ENCODE data around the gene BACH1. TPM values are rescaled to one million over a fixed set of nuclear protein-coding genes. Genes with fewer than 3 reads are reported as not detected.

The BACH1 gene
- total RNA-seq, 1 experiment from 2014 or later, result 48.7 TPM

DNA sequence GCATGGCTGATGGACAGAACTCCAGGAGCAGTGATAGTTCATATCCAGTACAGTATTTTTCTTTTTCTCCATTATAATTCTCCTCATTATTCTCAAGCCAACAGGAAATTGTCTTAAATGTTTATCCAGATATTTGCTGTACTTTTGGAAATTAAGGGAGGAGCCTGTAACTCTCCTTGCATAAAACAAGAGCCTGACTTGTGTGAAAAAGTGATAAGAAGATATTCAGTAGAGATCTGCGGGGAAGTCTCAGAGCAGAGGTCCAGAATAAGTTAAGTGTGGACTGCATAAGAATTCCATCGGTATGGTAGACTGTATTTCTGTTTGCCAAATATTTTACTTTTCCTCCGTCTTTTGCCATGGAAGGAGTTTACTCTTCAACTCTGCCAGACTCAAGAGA is 70.2 kb downstream of the BACH1 start (continued):
- TF ChIP-seq, protein P1, sequence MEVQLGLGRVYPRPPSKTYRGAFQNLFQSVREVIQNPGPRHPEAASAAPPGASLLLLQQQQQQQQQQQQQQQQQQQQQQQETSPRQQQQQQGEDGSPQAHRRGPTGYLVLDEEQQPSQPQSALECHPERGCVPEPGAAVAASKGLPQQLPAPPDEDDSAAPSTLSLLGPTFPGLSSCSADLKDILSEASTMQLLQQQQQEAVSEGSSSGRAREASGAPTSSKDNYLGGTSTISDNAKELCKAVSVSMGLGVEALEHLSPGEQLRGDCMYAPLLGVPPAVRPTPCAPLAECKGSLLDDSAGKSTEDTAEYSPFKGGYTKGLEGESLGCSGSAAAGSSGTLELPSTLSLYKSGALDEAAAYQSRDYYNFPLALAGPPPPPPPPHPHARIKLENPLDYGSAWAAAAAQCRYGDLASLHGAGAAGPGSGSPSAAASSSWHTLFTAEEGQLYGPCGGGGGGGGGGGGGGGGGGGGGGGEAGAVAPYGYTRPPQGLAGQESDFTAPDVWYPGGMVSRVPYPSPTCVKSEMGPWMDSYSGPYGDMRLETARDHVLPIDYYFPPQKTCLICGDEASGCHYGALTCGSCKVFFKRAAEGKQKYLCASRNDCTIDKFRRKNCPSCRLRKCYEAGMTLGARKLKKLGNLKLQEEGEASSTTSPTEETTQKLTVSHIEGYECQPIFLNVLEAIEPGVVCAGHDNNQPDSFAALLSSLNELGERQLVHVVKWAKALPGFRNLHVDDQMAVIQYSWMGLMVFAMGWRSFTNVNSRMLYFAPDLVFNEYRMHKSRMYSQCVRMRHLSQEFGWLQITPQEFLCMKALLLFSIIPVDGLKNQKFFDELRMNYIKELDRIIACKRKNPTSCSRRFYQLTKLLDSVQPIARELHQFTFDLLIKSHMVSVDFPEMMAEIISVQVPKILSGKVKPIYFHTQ (CRISPR knock-in tag; IDR thresholded peaks at IDR 0.05), result no peak
- TF ChIP-seq, protein P2, sequence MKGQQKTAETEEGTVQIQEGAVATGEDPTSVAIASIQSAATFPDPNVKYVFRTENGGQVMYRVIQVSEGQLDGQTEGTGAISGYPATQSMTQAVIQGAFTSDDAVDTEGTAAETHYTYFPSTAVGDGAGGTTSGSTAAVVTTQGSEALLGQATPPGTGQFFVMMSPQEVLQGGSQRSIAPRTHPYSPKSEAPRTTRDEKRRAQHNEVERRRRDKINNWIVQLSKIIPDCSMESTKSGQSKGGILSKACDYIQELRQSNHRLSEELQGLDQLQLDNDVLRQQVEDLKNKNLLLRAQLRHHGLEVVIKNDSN (CRISPR knock-in tag; IDR thresholded peaks at IDR 0.05), result no peak
- TF ChIP-seq TEAD1 (CRISPR knock-in tag; IDR thresholded peaks at IDR 0.05), result no peak
- TF ChIP-seq, protein P3, sequence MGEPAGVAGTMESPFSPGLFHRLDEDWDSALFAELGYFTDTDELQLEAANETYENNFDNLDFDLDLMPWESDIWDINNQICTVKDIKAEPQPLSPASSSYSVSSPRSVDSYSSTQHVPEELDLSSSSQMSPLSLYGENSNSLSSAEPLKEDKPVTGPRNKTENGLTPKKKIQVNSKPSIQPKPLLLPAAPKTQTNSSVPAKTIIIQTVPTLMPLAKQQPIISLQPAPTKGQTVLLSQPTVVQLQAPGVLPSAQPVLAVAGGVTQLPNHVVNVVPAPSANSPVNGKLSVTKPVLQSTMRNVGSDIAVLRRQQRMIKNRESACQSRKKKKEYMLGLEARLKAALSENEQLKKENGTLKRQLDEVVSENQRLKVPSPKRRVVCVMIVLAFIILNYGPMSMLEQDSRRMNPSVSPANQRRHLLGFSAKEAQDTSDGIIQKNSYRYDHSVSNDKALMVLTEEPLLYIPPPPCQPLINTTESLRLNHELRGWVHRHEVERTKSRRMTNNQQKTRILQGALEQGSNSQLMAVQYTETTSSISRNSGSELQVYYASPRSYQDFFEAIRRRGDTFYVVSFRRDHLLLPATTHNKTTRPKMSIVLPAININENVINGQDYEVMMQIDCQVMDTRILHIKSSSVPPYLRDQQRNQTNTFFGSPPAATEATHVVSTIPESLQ (CRISPR knock-in tag; IDR thresholded peaks at IDR 0.05), result no peak

DNA sequence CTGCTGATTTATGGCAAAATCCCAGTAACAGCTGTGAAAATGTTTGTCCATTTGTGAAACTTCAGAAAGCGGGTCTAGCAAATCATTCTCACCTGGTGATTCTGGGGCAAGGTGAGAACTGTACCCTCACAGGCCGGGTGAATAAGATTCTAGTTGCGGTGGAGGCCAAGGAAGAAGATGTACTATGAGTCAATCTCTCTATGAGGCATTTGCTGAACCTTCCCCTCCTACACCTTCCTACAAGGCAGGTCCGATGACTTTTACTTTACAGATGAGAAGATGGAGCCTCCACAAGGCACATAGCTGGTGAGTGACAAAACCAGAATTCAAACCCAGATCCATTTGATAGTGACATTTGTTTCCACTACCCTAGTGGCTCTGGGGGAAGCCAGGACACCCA is 72.7 kb downstream of the BACH1 start:
- ATAC-seq (no peak), DNase-seq (ENCODE audit: low spot score) (no peak)
- H3K27ac Mint-ChIP-seq, result no peak overlapping the region
- POLR2A ChIA-PET, result no interaction called here
- H3K4me3 Mint-ChIP-seq, result no peak overlapping the region
- no peaks in the 10 kb centered on the region for H3K27me3 Mint-ChIP-seq (ENCODE audit: low read depth)
- CTCF ChIA-PET, result interaction anchor here (1.5 to 2.2 kb wide), 3 partner anchors 10 to 281 kb away, joined by 3 to 12 read pairs (median 8); no protein-coding TSS in a partner anchor
- H3K36me3 Mint-ChIP-seq, result no peaks in the 10 kb centered on the region
- H3K9me3 Mint-ChIP-seq, result peaks cover 6% of the 10 kb centered on the region
- peaks cover 2% of the 10 kb centered on the region; the same call in 1 of the 2 replicates for H3K4me1 Mint-ChIP-seq
- TF ChIP-seq NFE2L1 (CRISPR knock-in tag; IDR thresholded peaks at IDR 0.05), result no peak
- TF ChIP-seq SMAD4 (CRISPR knock-in tag; IDR thresholded peaks at IDR 0.05), result no peak
- TF ChIP-seq, protein P4, sequence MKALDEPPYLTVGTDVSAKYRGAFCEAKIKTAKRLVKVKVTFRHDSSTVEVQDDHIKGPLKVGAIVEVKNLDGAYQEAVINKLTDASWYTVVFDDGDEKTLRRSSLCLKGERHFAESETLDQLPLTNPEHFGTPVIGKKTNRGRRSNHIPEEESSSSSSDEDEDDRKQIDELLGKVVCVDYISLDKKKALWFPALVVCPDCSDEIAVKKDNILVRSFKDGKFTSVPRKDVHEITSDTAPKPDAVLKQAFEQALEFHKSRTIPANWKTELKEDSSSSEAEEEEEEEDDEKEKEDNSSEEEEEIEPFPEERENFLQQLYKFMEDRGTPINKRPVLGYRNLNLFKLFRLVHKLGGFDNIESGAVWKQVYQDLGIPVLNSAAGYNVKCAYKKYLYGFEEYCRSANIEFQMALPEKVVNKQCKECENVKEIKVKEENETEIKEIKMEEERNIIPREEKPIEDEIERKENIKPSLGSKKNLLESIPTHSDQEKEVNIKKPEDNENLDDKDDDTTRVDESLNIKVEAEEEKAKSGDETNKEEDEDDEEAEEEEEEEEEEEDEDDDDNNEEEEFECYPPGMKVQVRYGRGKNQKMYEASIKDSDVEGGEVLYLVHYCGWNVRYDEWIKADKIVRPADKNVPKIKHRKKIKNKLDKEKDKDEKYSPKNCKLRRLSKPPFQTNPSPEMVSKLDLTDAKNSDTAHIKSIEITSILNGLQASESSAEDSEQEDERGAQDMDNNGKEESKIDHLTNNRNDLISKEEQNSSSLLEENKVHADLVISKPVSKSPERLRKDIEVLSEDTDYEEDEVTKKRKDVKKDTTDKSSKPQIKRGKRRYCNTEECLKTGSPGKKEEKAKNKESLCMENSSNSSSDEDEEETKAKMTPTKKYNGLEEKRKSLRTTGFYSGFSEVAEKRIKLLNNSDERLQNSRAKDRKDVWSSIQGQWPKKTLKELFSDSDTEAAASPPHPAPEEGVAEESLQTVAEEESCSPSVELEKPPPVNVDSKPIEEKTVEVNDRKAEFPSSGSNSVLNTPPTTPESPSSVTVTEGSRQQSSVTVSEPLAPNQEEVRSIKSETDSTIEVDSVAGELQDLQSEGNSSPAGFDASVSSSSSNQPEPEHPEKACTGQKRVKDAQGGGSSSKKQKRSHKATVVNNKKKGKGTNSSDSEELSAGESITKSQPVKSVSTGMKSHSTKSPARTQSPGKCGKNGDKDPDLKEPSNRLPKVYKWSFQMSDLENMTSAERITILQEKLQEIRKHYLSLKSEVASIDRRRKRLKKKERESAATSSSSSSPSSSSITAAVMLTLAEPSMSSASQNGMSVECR (CRISPR knock-in tag; IDR thresholded peaks at IDR 0.05; ENCODE audit: borderline replicate concordance), result no peak
- no peak for TF ChIP-seq NR3C1 (CRISPR knock-in tag; conservative IDR thresholded peaks at IDR 0.05; ENCODE audit: low read depth)
- TF ChIP-seq MYBL2 (CRISPR knock-in tag; IDR thresholded peaks at IDR 0.05), result no peak
- no peak for TF ChIP-seq JAZF1 (CRISPR knock-in tag; IDR thresholded peaks at IDR 0.05)
- TF ChIP-seq GTF2I (CRISPR knock-in tag; conservative IDR thresholded peaks at IDR 0.05), result no peak
- TF ChIP-seq, protein P5, sequence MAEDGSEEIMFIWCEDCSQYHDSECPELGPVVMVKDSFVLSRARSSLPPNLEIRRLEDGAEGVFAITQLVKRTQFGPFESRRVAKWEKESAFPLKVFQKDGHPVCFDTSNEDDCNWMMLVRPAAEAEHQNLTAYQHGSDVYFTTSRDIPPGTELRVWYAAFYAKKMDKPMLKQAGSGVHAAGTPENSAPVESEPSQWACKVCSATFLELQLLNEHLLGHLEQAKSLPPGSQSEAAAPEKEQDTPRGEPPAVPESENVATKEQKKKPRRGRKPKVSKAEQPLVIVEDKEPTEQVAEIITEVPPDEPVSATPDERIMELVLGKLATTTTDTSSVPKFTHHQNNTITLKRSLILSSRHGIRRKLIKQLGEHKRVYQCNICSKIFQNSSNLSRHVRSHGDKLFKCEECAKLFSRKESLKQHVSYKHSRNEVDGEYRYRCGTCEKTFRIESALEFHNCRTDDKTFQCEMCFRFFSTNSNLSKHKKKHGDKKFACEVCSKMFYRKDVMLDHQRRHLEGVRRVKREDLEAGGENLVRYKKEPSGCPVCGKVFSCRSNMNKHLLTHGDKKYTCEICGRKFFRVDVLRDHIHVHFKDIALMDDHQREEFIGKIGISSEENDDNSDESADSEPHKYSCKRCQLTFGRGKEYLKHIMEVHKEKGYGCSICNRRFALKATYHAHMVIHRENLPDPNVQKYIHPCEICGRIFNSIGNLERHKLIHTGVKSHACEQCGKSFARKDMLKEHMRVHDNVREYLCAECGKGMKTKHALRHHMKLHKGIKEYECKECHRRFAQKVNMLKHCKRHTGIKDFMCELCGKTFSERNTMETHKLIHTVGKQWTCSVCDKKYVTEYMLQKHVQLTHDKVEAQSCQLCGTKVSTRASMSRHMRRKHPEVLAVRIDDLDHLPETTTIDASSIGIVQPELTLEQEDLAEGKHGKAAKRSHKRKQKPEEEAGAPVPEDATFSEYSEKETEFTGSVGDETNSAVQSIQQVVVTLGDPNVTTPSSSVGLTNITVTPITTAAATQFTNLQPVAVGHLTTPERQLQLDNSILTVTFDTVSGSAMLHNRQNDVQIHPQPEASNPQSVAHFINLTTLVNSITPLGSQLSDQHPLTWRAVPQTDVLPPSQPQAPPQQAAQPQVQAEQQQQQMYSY (CRISPR knock-in tag; IDR thresholded peaks at IDR 0.05), result no peak
- no peak for TF ChIP-seq KAT7 (CRISPR knock-in tag; IDR thresholded peaks at IDR 0.05; ENCODE audit: borderline replicate concordance)
- no peak for TF ChIP-seq SMAD3 (CRISPR knock-in tag; IDR thresholded peaks at IDR 0.05; ENCODE audit: borderline replicate concordance)
- TF ChIP-seq, protein P2 (CRISPR knock-in tag; IDR thresholded peaks at IDR 0.05), result no peak
- no peak for TF ChIP-seq RELA (CRISPR knock-in tag; IDR thresholded peaks at IDR 0.05; ENCODE audit: borderline replicate concordance)
- no peak for TF ChIP-seq IRF2 (CRISPR knock-in tag; IDR thresholded peaks at IDR 0.05; ENCODE audit: borderline replicate concordance, low read depth)

All from WTC11 (cell line).